T-helper 2 cell (primary cell): ENCODE data around the gene SPON1.

ENCODE experiments used
- DNase-seq, 5 experiments: peaks; one replicate each; pipeline versions ENCODE4 v3.0.0 to v3.0.0-alpha.2; 2012 to 2022

The SPON1 gene

GRCh38 chr11:14290422-14290821 is 327.9 kb downstream of the SPON1 start:
- peak in 1 of 5 experiments; percentile 28 for DNase-seq

GRCh38 chr11:14299921-14300320 is 337.4 kb downstream of the SPON1 start:
- DNase-seq = no peak

GRCh38 chr11:14300661-14301304 is 338.3 kb downstream of the SPON1 start:
- DNase-seq = peak in 3 of 5 experiments; percentile 14 to 68 (median 32)

GRCh38 chr11:14304601-14305000 is 342.1 kb downstream of the SPON1 start:
- DNase-seq = no peak

GRCh38 chr11:14305649-14306048 is 343.1 kb downstream of the SPON1 start:
- no peak for DNase-seq

GRCh38 chr11:14306481-14306880 is 344.0 kb downstream of the SPON1 start:
- DNase-seq = no peak

GRCh38 chr11:14308114-14308896 is 345.8 kb downstream of the SPON1 start:
- DNase-seq = peak in 1 of 5 experiments; percentile 70

- DNase-seq = no peak
Observed at GRCh38 chr11:14308897-14309387, 346.4 kb downstream of the SPON1 start.

GRCh38 chr11:14309425-14310192 is 347.1 kb downstream of the SPON1 start:
- no peak for DNase-seq

- DNase-seq = no peak
Observed at GRCh38 chr11:14310679-14311078, 348.2 kb downstream of the SPON1 start.

GRCh38 chr11:14312736-14313438 is 350.4 kb downstream of the SPON1 start:
- no peak for DNase-seq

GRCh38 chr11:14314127-14314526 is 351.6 kb downstream of the SPON1 start:
- DNase-seq = no peak

GRCh38 chr11:14315130-14315529 is 352.6 kb downstream of the SPON1 start:
- no peak for DNase-seq
